HG03520 (cell line): ENCODE measurements around the gene TMED8.

Experiments used
- ATAC-seq: cut with Tn5 transposase; IDR thresholded peaks from one replicate; pipeline ENCODE4 v1.9.1; 2021; ENCODE audit warnings: mild to moderate bottlenecking, moderate library complexity; ENCODE audit not compliant: unreplicated experiment

TMED8 gene

DNA sequence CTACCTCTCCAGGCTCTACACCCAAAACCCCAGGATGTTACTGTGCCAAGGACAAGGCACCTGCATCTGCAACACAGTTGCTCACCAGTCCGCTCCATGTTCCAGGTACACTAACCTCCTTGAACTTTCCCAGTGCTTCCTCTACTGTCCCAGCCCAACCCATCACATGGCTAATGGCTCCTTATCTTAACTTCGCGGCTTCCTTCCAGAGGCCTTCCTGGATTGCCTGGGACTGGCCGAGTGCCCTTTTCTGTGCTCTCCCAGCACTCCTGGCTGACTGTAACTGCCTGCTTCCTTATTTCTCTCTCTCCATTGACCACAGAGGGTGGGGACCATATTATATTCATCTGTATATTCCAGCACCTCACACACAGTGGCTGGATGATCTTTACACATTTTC is 77.1 kb downstream of the TMED8 start:
- no peak for ATAC-seq

DNA sequence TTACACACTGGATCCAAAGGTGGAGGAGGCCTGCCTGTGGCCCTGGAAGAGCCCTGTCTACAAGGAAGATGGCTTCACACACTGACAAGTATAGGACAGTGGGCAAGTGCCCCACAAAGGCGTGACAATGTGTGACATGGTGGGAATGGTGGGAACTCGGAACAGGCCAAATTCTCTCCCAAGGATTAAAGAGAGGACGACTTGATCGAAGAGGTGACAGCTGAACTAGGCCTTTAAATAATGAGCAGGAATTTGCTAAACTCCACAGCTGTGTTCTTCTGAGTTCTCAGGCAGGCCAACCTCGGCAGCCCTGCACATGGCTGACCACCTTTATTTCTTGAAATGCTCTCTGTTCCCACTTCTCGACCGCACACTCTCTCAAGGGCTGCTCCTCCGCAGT is 80.0 kb downstream of the TMED8 start:
- no peak for ATAC-seq

DNA sequence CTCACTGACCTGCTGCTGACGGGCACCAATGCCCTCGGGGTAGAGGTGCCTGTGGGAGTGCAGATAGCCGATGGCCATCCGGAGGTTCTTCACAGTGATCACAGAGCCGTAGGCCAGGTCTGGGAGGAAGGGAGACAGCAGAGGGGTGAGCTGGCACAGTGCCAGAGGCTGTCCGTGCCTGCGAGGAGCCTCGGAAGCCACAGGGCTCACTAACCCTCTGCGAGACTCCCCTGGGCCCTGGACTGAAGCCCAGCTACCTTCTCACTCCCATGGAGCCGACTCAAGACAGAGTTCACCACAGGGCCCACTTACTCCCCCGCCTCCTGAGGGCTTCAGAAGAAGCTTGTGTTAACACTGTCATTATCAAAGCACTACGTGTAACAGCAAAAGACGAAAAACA is 80.7 kb downstream of the TMED8 start:
- no peak for ATAC-seq

DNA sequence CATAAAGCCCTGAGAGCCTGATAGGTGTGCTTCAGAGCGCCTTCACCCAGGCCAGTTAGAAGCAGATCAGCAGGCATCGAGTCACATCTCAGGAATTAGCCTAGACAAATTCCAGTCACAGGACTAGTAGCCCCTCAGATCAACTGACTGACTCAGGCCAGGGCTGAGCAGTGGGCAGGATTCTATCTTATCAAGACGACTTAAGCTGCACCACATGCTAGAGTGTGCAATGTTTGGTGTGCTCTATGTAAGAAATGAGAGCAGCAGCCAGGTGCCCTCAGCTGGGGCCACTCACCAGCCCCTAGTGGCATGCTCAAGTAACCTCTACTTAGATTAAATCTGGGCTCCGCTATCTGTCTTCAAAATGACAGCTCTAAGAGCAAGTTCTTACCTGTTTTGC is 86.2 kb downstream of the TMED8 start:
- ATAC-seq = no peak

DNA sequence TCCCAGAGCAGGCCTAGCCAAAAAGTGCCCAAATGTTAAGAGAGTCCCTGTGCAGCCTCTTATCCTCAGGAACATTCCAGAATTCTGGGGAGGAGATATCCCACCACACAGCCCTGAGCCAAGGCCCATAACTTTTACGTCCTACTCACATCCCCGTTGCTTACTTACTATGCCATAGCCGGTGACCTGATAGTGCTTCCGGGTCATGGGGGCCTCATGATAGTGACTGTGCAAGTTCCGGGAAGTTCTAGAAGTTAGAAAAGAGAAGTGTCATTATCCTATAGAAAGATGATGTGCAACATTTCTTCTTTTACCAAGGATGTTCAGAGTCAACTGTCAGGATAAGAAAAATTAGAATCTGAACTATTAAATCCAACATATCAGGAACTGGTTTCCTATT is 90.3 kb downstream of the TMED8 start:
- ATAC-seq = no peak
